GM20431 (cell line): Measurements from ENCODE around the gene IL1B.

Source experiments
- in situ Hi-C: fragments of 300-500 bp; cut with MseI, MboI; formaldehyde crosslinking; loops from one replicate; pipeline ENCODE4 v1.15.0; 2020; ENCODE audit warnings: low sequenced_read_pairs; ENCODE audit not compliant: unreplicated experiment

IL1B gene

GRCh38 chr2:112830682-112831512 lies 5.7 kb downstream of the IL1B start:
- in situ Hi-C loops, result no loop called here

- in situ Hi-C loops, result no loop called here
Observed at GRCh38 chr2:112829961-112830681, 6.5 kb downstream of the IL1B start.

- in situ Hi-C loops, result no loop called here
Observed at GRCh38 chr2:112829101-112829960, 7.2 kb downstream of the IL1B start.

- in situ Hi-C loops, result no loop called here
Observed at GRCh38 chr2:112828251-112828691, 8.3 kb downstream of the IL1B start.

- in situ Hi-C loops, result no loop called here
Observed at GRCh38 chr2:112827604-112828185, 8.9 kb downstream of the IL1B start.

GRCh38 chr2:112827009-112827408 lies 9.6 kb downstream of the IL1B start:
- in situ Hi-C loops, result no loop called here

- in situ Hi-C loops, result no loop called here
Observed at GRCh38 chr2:112825706-112826105, 10.9 kb downstream of the IL1B start.

- in situ Hi-C loops, result no loop called here
Observed at GRCh38 chr2:112824694-112825085, 11.9 kb downstream of the IL1B start.

GRCh38 chr2:112821682-112822081 lies 14.9 kb downstream of the IL1B start:
- in situ Hi-C loops, result no loop called here

- in situ Hi-C loops, result no loop called here
Observed at GRCh38 chr2:112821142-112821541, 15.4 kb downstream of the IL1B start.

GRCh38 chr2:112820343-112820742 lies 16.2 kb downstream of the IL1B start:
- in situ Hi-C loops, result no loop called here

- in situ Hi-C loops, result no loop called here
Observed at GRCh38 chr2:112819081-112819480, 17.5 kb downstream of the IL1B start.

GRCh38 chr2:112818094-112818902 lies 18.3 kb downstream of the IL1B start:
- in situ Hi-C loops, result no loop called here

GRCh38 chr2:112817082-112817689 lies 19.4 kb downstream of the IL1B start:
- in situ Hi-C loops, result no loop called here

GRCh38 chr2:112814278-112814677 lies 22.3 kb downstream of the IL1B start:
- in situ Hi-C loops, result no loop called here

GRCh38 chr2:112813280-112813966 lies 23.2 kb downstream of the IL1B start:
- in situ Hi-C loops, result no loop called here

- in situ Hi-C loops, result no loop called here
Observed at GRCh38 chr2:112812318-112813267, 24.0 kb downstream of the IL1B start.
